Stimulated activated CD8-positive, alpha-beta memory T cell treated with anti-CD3 and anti-CD28 coated beads, Interleukin-15, amount 100 ng/mL, for 1 hour (primary cell): Measurements from ENCODE around the gene ZNF668.
A peak's percentile ranks its signal among the peaks of the same experiment; 100 is the strongest.

Experiments used
- DNase-seq: peaks from one replicate; pipeline ENCODE4 v3.0.0-alpha.2; 2020; ENCODE audit warnings: low read depth

The ZNF668 gene

GRCh38 chr16:31073970-31074813 lies at the start of gene ZNF668, which contains the start of gene ZNF646:
Gene ZNF668, minus strand, starts transcription at chr16:31074240. Its CDS starts 9,781 bp downstream, at chr16:31064459.
Gene ZNF646, plus strand, starts transcription at chr16:31074422. Its CDS starts 1,903 bp downstream, at chr16:31076325.
- DNase-seq = peak; percentile 95

- DNase-seq = no peak
Measured at GRCh38 chr16:31120129-31120528, 46.1 kb upstream of the ZNF668 start.

- DNase-seq = no peak
Measured at GRCh38 chr16:31118223-31119155, 44.4 kb upstream of the ZNF668 start.

- peak; percentile 94 for DNase-seq
Measured at GRCh38 chr16:31117384-31118222, 43.6 kb upstream of the ZNF668 start, which contains the start of gene KAT8. Gene KAT8, plus strand, starts transcription at chr16:31117664. Its CDS starts 18 bp downstream, at chr16:31117682.

- DNase-seq = no peak
Measured at GRCh38 chr16:31114468-31114867, 40.4 kb upstream of the ZNF668 start.

- DNase-seq = no peak
Measured at GRCh38 chr16:31113121-31114120, 39.4 kb upstream of the ZNF668 start.

GRCh38 chr16:31112711-31113110 lies 38.7 kb upstream of the ZNF668 start:
- DNase-seq = no peak

GRCh38 chr16:31111881-31112466 lies 37.9 kb upstream of the ZNF668 start:
- no peak for DNase-seq

GRCh38 chr16:31110106-31111034 lies 36.3 kb upstream of the ZNF668 start:
- DNase-seq = no peak

GRCh38 chr16:31109622-31110021 lies 35.6 kb upstream of the ZNF668 start:
- no peak for DNase-seq

GRCh38 chr16:31108794-31109558 lies 34.9 kb upstream of the ZNF668 start:
- DNase-seq = no peak

- peak; percentile 21 for DNase-seq
Measured at GRCh38 chr16:31108035-31108793, 34.2 kb upstream of the ZNF668 start, which contains the start of gene BCKDK. Gene BCKDK, plus strand, starts transcription at chr16:31108386. Its CDS starts 838 bp downstream, at chr16:31109224.

- no peak for DNase-seq
Measured at GRCh38 chr16:31107465-31107867, 33.4 kb upstream of the ZNF668 start.

GRCh38 chr16:31106509-31107464 lies 32.7 kb upstream of the ZNF668 start:
- DNase-seq = no peak

- peak; percentile 73 for DNase-seq
Measured at GRCh38 chr16:31105677-31106213, 31.7 kb upstream of the ZNF668 start.
